HEK293 (cell line): Measurements from ENCODE around the gene AGXT.

Source experiments
- CTCF ChIA-PET: fragments of 350-600 bp; formaldehyde crosslinking; extraction: SDS; loops from one replicate; lab custom pipeline; 2021; ENCODE audit warnings: antibody characterized with exemption; lab: Yijun Ruan, JAX
- POLR2A ChIA-PET: fragments of 300-600 bp; formaldehyde crosslinking; extraction: SDS; loops from one replicate; lab custom pipeline; 2020; ENCODE audit warnings: antibody characterized with exemption, inconsistent platforms; lab: Yijun Ruan, JAX
- H3K27ac ChIP-seq: fragments of 200-500 bp; sonication (Bioruptor generic); 2 replicates; pipeline ENCODE4 v1.5.1; 2014; ENCODE audit warnings: low read depth, low read length, control low read depth, inconsistent platforms; ENCODE audit errors: extremely low read depth
- H3K36me3 ChIP-seq, 2 experiments: fragments of 200-500 bp in 1 of 2; sonication (Bioruptor generic) in 1 of 2; 1 replicate in 1 of 2; 2 replicates in 1 of 2; pipeline ENCODE4 v1.5.1; 2014 to 2017; ENCODE audit warnings: inconsistent platforms in 2 of 2, low read length in 2 of 2; ENCODE audit not compliant: control insufficient read depth in 2 of 2, insufficient read depth in 1 of 2
- H3K4me1 ChIP-seq: fragments of 200-500 bp; sonication (Bioruptor generic); 2 replicates; pipeline ENCODE4 v1.5.1; 2014; ENCODE audit warnings: mild to moderate bottlenecking, low read length, inconsistent platforms; ENCODE audit not compliant: control insufficient read depth, insufficient read depth
- H3K4me3 ChIP-seq: 2 replicates; pipeline ENCODE4 v1.5.1; 2011; ENCODE audit warnings: low read depth, mild to moderate bottlenecking, control low read depth, low read length, moderate library complexity
- H3K9me3 ChIP-seq: fragments of 200-500 bp; sonication (Bioruptor generic); 2 replicates; pipeline ENCODE4 v1.5.1; 2014; ENCODE audit warnings: low read depth, low read length, inconsistent platforms; ENCODE audit not compliant: control insufficient read depth, insufficient read depth
- CTCF ChIP-seq: fragments of 450-650 bp; formaldehyde crosslinking; IDR thresholded peaks from 2 replicates; pipeline ENCODE4 v1.5.1; 2016; ENCODE audit warnings: missing biosample characterization, missing genetic modification characterization
- PRDM10 ChIP-seq: fragments of 450-650 bp; formaldehyde crosslinking; IDR thresholded peaks from 2 replicates; pipeline ENCODE4 v1.5.1; 2016; ENCODE audit warnings: missing biosample characterization, missing genetic modification characterization
- TSHZ1 ChIP-seq: fragments of 450-650 bp; formaldehyde crosslinking; IDR thresholded peaks from 2 replicates; pipeline ENCODE4 v1.5.1; 2016; ENCODE audit warnings: missing biosample characterization, missing genetic modification characterization, borderline replicate concordance
- ZBTB26 ChIP-seq: fragments of 450-650 bp; formaldehyde crosslinking; optimal IDR thresholded peaks from 2 replicates; pipeline ENCODE3; 2016; ENCODE audit warnings: missing biosample characterization, mild to moderate bottlenecking, missing genetic modification characterization
- ZBTB6 ChIP-seq: fragments of 450-650 bp; formaldehyde crosslinking; IDR thresholded peaks from 2 replicates; pipeline ENCODE4 v1.5.1; 2017; ENCODE audit warnings: missing biosample characterization, missing genetic modification characterization
- ZNF184 ChIP-seq: fragments of 450-650 bp; IDR thresholded peaks from 2 replicates; pipeline ENCODE4 v1.5.1; 2018; ENCODE audit warnings: missing biosample characterization, mild to moderate bottlenecking, missing genetic modification characterization
- ZNF366 ChIP-seq: fragments of 450-650 bp; formaldehyde crosslinking; conservative IDR thresholded peaks from 2 replicates; pipeline ENCODE4 v1.5.1; 2016; ENCODE audit warnings: missing biosample characterization, missing genetic modification characterization
- ZNF416 ChIP-seq: fragments of 450-650 bp; formaldehyde crosslinking; IDR thresholded peaks from 2 replicates; pipeline ENCODE4 v1.5.1; 2016; ENCODE audit warnings: missing biosample characterization, missing genetic modification characterization
- ZNF645 ChIP-seq: fragments of 450-650 bp; formaldehyde crosslinking; IDR thresholded peaks from 2 replicates; pipeline ENCODE4; 2016; ENCODE audit warnings: missing biosample characterization, missing genetic modification characterization

The AGXT gene

GRCh38 chr2:240822280-240822847 is 46.3 kb upstream of the AGXT start:
- no peak overlapping the region for H3K4me3 ChIP-seq

GRCh38 chr2:240823449-240824336 is 44.9 kb upstream of the AGXT start:
- no peak overlapping the region for H3K4me3 ChIP-seq
- CTCF ChIA-PET: interaction anchor here (0.5 to 0.6 kb wide), 2 partner anchors 74 to 91 kb away, joined by 3 read pairs; no protein-coding TSS in a partner anchor
- no peak overlapping the region for H3K27ac ChIP-seq
- POLR2A ChIA-PET: interaction anchor here (0.6 kb wide), 1 partner anchor 41 kb away, joined by 8 read pairs; no protein-coding TSS in a partner anchor
- peaks cover 5% of the 10 kb centered on the region; the same call in 1 of the 2 replicates for H3K4me1 ChIP-seq
- H3K36me3 ChIP-seq: no peaks in the 10 kb centered on the region
- no peaks in the 10 kb centered on the region for H3K9me3 ChIP-seq
- TF ChIP-seq ZBTB26 (tag by site-specific recombination) (no peak), ZNF366 (tag by site-specific recombination) (no peak), TSHZ1 (no peak), ZNF645 (tag by site-specific recombination) (no peak), ZNF416 (tag by site-specific recombination) (no peak), ZNF184 (tag by site-specific recombination) (no peak)

More at GRCh38 chr2:240822280-240822847, 46.3 kb upstream of the AGXT start:
- H3K27ac ChIP-seq: no peak overlapping the region
- H3K9me3 ChIP-seq: no peaks in the 10 kb centered on the region
- ChIA-PET CTCF (interaction anchor here (0.6 to 1.5 kb wide), 3 partner anchors 15 to 106 kb away, joined by 3 to 9 read pairs (median 4); no protein-coding TSS in a partner anchor), POLR2A (no interaction called here)
- no peak for TF ChIP-seq CTCF (tag by site-specific recombination)
- no peak for TF ChIP-seq ZBTB6
- peak; percentile 44; the same call in 1 of the 2 replicates for TF ChIP-seq PRDM10 (tag by site-specific recombination)
- peaks cover 5% of the 10 kb centered on the region; the same call in 1 of the 2 replicates for H3K4me1 ChIP-seq
- H3K36me3 ChIP-seq: no peaks in the 10 kb centered on the region
